Choroid plexus epithelial cell (primary cell): ENCODE results near the gene RFXAP.
"Not testable (repeated sequence)": the region's sequence is repeated elsewhere in the genome, so short reads cannot be mapped to it uniquely, and the experiment has no call there.

ENCODE experiments used
- DNase-seq: peaks from one replicate; pipeline ENCODE4 v3.0.0-alpha.2; 2010; ENCODE audit warnings: low read depth
- H3K4me3 ChIP-seq: 2 replicates; pipeline ENCODE4 v1.5.1; 2011; ENCODE audit warnings: low read depth, mild to moderate bottlenecking, control low read depth, low read length, moderate library complexity
- TF ChIP-seq, protein P1 (sequence below): conservative IDR thresholded peaks from 2 replicates; pipeline ENCODE4 v1.5.1; 2011; ENCODE audit warnings: low read depth, mild to moderate bottlenecking, control low read depth, inconsistent platforms, low read length, moderate library complexity

The RFXAP gene

DNA sequence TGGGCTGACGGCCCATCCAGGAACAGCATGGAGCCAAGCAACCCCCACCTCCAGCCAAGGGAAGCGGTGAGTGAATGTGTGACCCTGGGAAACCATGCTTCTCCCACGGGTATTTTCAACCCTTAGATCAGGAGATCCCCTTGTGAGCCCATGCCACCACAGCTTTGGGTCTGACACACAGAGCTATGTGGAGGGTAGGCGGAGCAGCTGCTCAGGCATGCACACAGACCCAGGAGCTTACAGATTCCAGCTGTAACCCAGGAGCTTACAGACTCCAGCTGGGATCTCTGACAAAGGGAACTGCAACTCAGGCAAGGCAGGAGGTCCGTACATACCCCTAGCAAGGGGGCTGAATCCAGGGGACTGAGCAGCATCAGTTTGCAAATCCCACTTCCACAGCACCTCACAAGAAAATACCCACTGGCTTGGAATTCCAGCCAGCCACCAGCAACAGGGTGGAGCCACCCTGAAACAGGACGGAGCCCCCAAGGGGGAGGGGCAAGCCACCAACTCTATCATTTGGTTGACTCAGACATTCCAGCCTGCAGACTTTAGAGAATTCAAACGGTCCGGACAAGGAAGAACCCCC is 40.8 kb upstream of the RFXAP start:
- no peak overlapping the region for H3K4me3 ChIP-seq
- TF ChIP-seq, protein P1, sequence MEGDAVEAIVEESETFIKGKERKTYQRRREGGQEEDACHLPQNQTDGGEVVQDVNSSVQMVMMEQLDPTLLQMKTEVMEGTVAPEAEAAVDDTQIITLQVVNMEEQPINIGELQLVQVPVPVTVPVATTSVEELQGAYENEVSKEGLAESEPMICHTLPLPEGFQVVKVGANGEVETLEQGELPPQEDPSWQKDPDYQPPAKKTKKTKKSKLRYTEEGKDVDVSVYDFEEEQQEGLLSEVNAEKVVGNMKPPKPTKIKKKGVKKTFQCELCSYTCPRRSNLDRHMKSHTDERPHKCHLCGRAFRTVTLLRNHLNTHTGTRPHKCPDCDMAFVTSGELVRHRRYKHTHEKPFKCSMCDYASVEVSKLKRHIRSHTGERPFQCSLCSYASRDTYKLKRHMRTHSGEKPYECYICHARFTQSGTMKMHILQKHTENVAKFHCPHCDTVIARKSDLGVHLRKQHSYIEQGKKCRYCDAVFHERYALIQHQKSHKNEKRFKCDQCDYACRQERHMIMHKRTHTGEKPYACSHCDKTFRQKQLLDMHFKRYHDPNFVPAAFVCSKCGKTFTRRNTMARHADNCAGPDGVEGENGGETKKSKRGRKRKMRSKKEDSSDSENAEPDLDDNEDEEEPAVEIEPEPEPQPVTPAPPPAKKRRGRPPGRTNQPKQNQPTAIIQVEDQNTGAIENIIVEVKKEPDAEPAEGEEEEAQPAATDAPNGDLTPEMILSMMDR, result no peak
- DNase-seq, result peak; percentile 80

- TF ChIP-seq, protein P1, result no peak
- DNase-seq, result no peak
- no peak overlapping the region for H3K4me3 ChIP-seq
Observed at GRCh38 chr13:36783890-36784289, 35.1 kb upstream of the RFXAP start.

GRCh38 chr13:36786175-36786574 is 32.8 kb upstream of the RFXAP start:
- DNase-seq, result not testable (repeated sequence)

DNA sequence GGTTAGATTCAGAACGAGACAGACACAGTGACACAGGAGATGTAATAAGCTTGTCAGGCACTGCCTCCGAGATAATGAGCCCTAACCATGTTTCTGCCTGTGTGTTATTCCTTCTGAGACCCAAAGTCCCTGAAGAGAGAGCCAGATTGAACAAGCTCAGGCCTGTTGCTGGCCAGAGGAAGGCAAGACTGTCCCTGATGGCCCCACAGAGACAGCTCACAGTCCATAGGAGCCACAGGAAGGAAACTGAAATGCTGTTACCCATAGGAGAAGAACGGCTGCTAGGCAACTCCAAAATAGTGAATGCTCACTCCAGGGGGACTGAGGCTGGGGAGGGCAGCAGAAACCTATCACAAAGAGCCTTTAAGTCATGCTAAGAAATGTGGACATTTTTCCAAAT is 31.8 kb upstream of the RFXAP start:
- no peak overlapping the region for H3K4me3 ChIP-seq
- TF ChIP-seq, protein P1, result no peak
- no peak for DNase-seq

More at GRCh38 chr13:36786175-36786574, 32.8 kb upstream of the RFXAP start:
- not testable (repeated sequence) for H3K4me3 ChIP-seq

- TF ChIP-seq, protein P1, result no peak
- no peak for DNase-seq
- H3K4me3 ChIP-seq, result no peak overlapping the region
Observed at GRCh38 chr13:36788276-36788675, 30.7 kb upstream of the RFXAP start.

GRCh38 chr13:36789061-36789460 is 30.0 kb upstream of the RFXAP start:
- DNase-seq, result no peak
- TF ChIP-seq, protein P1, result no peak
- no peak overlapping the region for H3K4me3 ChIP-seq

- TF ChIP-seq, protein P1, result no peak
- no peak overlapping the region for H3K4me3 ChIP-seq
- DNase-seq, result no peak
Observed at GRCh38 chr13:36789730-36790129, 29.3 kb upstream of the RFXAP start.
